ENCODE measurements around the gene LPP. TPM values are rescaled to one million over a fixed set of nuclear protein-coding genes. Genes with fewer than 3 reads are reported as not detected.
A peak's percentile ranks its signal among the peaks of the same experiment; 100 is the strongest.

Gene LPP
- total and polyA plus RNA-seq, 4 donors, result 7.2 to 50.3 (median 26.4) TPM

DNA sequence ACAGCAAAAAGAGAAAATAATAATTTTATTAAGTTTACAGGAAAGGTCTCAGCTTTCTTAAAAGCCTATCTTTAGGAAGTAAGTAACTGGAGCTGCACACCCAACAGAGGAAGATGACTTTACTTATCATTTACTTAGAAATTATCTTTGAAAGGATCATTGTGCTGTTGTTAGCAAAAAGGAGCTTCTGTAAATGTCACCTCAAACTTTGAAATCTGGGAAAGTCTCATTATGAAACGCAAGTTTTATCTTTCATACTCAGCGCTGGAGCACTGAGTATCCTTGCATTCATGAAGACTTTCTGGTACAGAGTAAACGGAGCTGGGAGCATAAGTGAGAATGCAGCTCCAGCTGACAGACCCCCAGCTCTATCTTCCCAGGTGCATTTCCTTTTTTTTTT lies 526.6 kb downstream of the LPP start:
- Histone ChIP-seq H3K4me1 (ENCODE audit: control insufficient read depth, insufficient read depth, low read length) (no peaks in the 10 kb centered on the region), H3K4me3 (ENCODE audit: low read depth, low read length) (no peak overlapping the region), H3K27ac (ENCODE audit: low read depth, low read length) (no peak overlapping the region), H3K27me3 (ENCODE audit: control insufficient read depth, insufficient read depth, low read length) (no peaks in the 10 kb centered on the region), H3K36me3 (ENCODE audit: control insufficient read depth, insufficient read depth, low read length) (no peaks in the 10 kb centered on the region), H3K9me3 (ENCODE audit: control insufficient read depth, insufficient read depth, low read length) (no peaks in the 10 kb centered on the region)
- WGBS (ENCODE audit: insufficient coverage), result 80% methylated on average over 2 of the region's 3 CpGs
- no peak for DNase-seq (ENCODE audit: low read depth in 4 of 6, low spot score in 6 of 6)

DNA sequence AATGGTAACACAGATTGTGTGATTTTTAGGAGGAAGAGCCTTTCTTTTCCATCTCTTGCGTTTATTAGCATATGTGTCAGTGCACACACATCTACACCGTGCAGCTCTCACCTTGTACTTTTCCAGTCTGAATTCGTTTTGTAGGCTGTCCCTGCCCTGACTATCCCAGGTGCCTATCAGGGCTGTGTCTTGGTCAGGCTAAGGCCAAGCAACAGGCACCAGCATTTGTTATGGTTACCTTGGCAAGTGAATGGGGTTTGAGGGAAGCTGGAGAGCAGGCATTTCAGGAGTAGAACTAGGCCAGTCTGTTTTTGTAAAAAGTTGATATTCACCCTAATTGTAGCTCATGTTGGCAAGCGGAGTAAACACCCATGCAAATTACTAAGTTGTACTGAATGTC lies 528.4 kb downstream of the LPP start:
- Histone ChIP-seq H3K9me3 (ENCODE audit: control insufficient read depth, insufficient read depth, low read length) (no peaks in the 10 kb centered on the region), H3K36me3 (ENCODE audit: control insufficient read depth, insufficient read depth, low read length) (no peaks in the 10 kb centered on the region), H3K27ac (ENCODE audit: low read depth, low read length) (no peak overlapping the region), H3K27me3 (ENCODE audit: control insufficient read depth, insufficient read depth, low read length) (no peaks in the 10 kb centered on the region), H3K4me3 (ENCODE audit: low read depth, low read length) (no peak overlapping the region), H3K4me1 (ENCODE audit: control insufficient read depth, insufficient read depth, low read length) (no peaks in the 10 kb centered on the region)
- peak in 1 of 6 donors; percentile 16 for DNase-seq (ENCODE audit: low read depth in 4 of 6, low spot score in 6 of 6)
- 86% methylated on average over 2 of the region's 4 CpGs for WGBS (ENCODE audit: insufficient coverage)

DNA sequence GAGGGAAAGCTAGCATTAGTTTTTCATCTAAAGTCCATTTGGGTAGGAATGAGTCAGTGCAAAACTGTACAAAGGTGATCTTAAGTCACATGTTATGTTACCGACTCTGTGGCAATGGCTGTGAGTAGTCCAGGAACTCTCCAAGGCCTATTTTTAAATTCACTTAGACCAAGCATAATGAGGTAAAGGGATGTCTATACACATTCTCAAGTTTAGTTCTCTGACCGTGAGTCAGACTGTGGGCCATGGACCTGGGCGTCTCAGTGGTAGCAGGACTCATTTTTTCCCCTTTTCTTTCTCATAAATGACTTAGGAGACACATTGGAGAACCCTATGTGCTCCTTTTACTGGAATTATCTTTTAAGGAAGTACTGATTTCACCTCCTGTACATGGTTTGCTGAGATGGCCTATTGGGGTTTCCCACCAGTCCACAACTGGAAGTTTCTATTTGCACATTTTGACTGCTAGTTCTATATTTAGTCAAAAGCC lies 529.1 kb downstream of the LPP start:
- WGBS (ENCODE audit: insufficient coverage), result 100% methylated on average over 2 of the region's 3 CpGs
- no peak for DNase-seq (ENCODE audit: low read depth in 4 of 6, low spot score in 6 of 6)
- no peaks in the 10 kb centered on the region for H3K27me3 ChIP-seq (ENCODE audit: control insufficient read depth, insufficient read depth, low read length)
- no peaks in the 10 kb centered on the region for H3K36me3 ChIP-seq (ENCODE audit: control insufficient read depth, insufficient read depth, low read length)
- H3K4me3 ChIP-seq (ENCODE audit: low read depth, low read length), result no peak overlapping the region
- no peak overlapping the region for H3K27ac ChIP-seq (ENCODE audit: low read depth, low read length)
- H3K9me3 ChIP-seq (ENCODE audit: control insufficient read depth, insufficient read depth, low read length), result no peaks in the 10 kb centered on the region
- no peaks in the 10 kb centered on the region for H3K4me1 ChIP-seq (ENCODE audit: control insufficient read depth, insufficient read depth, low read length)

DNA sequence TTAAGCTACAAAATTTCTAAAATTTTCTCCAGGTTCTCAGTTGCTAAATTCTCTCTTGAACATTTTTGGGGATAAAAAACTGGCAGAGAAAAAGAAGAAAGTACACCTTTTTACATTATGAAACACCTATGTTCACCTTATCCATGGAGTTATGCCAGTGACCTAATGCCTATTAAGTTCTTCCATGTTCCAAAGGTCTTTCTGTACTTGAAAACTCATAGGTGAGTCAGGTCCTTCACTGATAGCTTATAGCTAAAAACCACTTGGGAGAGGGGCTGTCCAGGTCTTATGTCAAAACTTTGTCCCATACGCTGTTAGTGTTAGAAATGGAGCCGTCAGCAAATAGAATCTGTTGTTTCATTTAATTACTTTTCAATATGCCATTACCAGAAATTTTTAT lies 530.3 kb downstream of the LPP start:
- H3K9me3 ChIP-seq (ENCODE audit: control insufficient read depth, insufficient read depth, low read length), result no peaks in the 10 kb centered on the region
- DNase-seq (ENCODE audit: low read depth in 4 of 6, low spot score in 6 of 6), result no peak
- no CpG with 5 or more reads among the region's 2 CpGs for WGBS (ENCODE audit: insufficient coverage)
- H3K36me3 ChIP-seq (ENCODE audit: control insufficient read depth, insufficient read depth, low read length), result no peaks in the 10 kb centered on the region
- no peaks in the 10 kb centered on the region for H3K27me3 ChIP-seq (ENCODE audit: control insufficient read depth, insufficient read depth, low read length)
- H3K27ac ChIP-seq (ENCODE audit: low read depth, low read length), result no peak overlapping the region
- no peak overlapping the region for H3K4me3 ChIP-seq (ENCODE audit: low read depth, low read length)
- H3K4me1 ChIP-seq (ENCODE audit: control insufficient read depth, insufficient read depth, low read length), result no peaks in the 10 kb centered on the region

DNA sequence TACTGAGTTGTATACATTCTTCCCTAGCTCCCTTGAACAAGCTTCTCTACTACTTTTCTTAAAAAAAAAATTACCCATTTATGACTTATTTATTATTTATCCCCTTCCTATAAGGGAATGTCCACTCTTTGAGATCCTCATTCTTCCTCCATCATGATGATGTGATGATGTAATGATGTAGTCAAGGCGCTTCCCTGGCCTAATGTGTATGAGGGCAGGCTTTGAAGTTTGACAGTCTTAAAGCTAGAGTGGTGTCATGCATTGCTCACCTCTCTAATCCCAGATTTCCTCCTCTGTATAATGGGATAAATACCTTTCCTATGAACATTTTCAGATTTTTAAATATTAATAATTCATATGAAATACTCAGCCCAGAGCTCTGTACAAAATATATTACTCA lies 531.8 kb downstream of the LPP start:
- Histone ChIP-seq H3K36me3 (ENCODE audit: control insufficient read depth, insufficient read depth, low read length) (no peaks in the 10 kb centered on the region), H3K4me1 (ENCODE audit: control insufficient read depth, insufficient read depth, low read length) (no peaks in the 10 kb centered on the region), H3K9me3 (ENCODE audit: control insufficient read depth, insufficient read depth, low read length) (no peaks in the 10 kb centered on the region), H3K4me3 (ENCODE audit: low read depth, low read length) (no peak overlapping the region), H3K27ac (ENCODE audit: low read depth, low read length) (no peak overlapping the region), H3K27me3 (ENCODE audit: control insufficient read depth, insufficient read depth, low read length) (no peaks in the 10 kb centered on the region)
- DNase-seq (ENCODE audit: low read depth in 4 of 6, low spot score in 6 of 6), result no peak
- WGBS (ENCODE audit: insufficient coverage), result no CpG with 5 or more reads among the region's 1 CpG

DNA sequence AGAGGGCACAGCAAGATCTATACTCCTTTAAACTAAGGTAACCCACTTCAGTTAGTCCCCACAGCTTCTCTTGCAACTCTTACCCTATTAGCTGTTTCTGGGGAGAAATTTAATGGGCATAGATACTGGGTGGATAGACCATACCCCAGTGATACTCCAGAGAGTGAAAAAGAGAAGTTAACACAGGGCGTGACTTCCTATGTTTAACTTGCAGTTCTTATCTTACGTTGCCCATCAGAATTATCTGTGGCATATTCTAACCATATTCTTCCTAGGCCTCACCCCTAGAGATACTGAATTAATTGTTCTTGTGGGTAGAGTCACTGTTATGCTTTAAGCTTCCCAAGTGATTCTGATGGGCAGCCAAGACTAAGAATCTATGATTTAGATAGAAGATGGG lies 532.4 kb downstream of the LPP start:
- no peak overlapping the region for H3K27ac ChIP-seq (ENCODE audit: low read depth, low read length)
- no CpG with 5 or more reads among the region's 2 CpGs for WGBS (ENCODE audit: insufficient coverage)
- no peak overlapping the region for H3K4me3 ChIP-seq (ENCODE audit: low read depth, low read length)
- no peak for DNase-seq (ENCODE audit: low read depth in 4 of 6, low spot score in 6 of 6)
- H3K27me3 ChIP-seq (ENCODE audit: control insufficient read depth, insufficient read depth, low read length), result no peaks in the 10 kb centered on the region
- no peaks in the 10 kb centered on the region for H3K4me1 ChIP-seq (ENCODE audit: control insufficient read depth, insufficient read depth, low read length)
- H3K9me3 ChIP-seq (ENCODE audit: control insufficient read depth, insufficient read depth, low read length), result no peaks in the 10 kb centered on the region
- no peaks in the 10 kb centered on the region for H3K36me3 ChIP-seq (ENCODE audit: control insufficient read depth, insufficient read depth, low read length)

DNA sequence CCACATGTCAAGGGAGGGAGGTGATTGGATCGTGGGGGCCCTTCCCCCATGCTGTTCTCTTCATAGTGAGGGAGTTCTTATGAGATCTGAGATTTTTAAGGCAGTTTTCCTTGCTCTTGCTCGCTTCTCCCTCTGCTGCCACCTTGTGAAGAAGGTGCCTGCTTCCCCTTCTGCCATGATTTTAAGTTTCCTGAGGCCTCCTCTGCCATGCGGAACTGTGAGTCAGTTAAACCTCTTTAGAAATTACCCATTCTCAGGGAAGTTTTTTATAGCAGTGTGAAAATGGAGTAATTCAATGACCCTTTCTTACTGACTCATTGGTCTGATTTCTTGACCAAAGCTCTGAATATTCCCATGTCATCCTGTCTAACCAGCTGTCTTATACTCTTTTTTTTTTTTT lies 533.4 kb downstream of the LPP start:
- Histone ChIP-seq H3K27ac (ENCODE audit: low read depth, low read length) (no peak overlapping the region), H3K36me3 (ENCODE audit: control insufficient read depth, insufficient read depth, low read length) (no peaks in the 10 kb centered on the region), H3K4me1 (ENCODE audit: control insufficient read depth, insufficient read depth, low read length) (no peaks in the 10 kb centered on the region), H3K4me3 (ENCODE audit: low read depth, low read length) (no peak overlapping the region), H3K9me3 (ENCODE audit: control insufficient read depth, insufficient read depth, low read length) (no peaks in the 10 kb centered on the region), H3K27me3 (ENCODE audit: control insufficient read depth, insufficient read depth, low read length) (no peaks in the 10 kb centered on the region)
- WGBS (ENCODE audit: insufficient coverage), result no CpG with 5 or more reads among the region's 3 CpGs
- DNase-seq (ENCODE audit: low read depth in 4 of 6, low spot score in 6 of 6), result no peak

DNA sequence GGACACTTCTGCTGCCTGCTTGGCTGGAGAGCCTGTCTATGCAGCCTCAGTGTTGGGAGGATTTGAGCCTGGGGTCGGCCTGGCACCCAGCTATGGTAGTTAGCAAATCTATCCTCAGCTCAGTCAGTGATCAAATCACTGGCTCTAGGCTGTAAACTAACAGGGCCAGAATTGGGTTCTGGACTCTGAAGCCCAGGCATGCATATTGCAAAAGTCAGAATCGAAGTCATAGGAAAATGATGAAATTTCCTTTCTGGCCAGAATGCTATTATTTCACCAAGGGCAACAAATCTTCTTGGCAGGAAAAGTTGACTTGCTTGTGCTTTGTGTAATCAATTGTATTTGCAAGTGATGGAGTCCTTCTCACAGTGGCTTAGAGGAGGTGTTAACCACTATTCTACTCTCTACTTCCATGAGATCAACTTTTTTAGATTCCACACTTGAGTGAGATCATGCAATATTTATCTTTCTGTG lies 535.2 kb downstream of the LPP start:
- Histone ChIP-seq H3K36me3 (ENCODE audit: control insufficient read depth, insufficient read depth, low read length) (no peaks in the 10 kb centered on the region), H3K4me1 (ENCODE audit: control insufficient read depth, insufficient read depth, low read length) (no peaks in the 10 kb centered on the region)
- no peak for DNase-seq (ENCODE audit: low read depth in 4 of 6, low spot score in 6 of 6)

DNA sequence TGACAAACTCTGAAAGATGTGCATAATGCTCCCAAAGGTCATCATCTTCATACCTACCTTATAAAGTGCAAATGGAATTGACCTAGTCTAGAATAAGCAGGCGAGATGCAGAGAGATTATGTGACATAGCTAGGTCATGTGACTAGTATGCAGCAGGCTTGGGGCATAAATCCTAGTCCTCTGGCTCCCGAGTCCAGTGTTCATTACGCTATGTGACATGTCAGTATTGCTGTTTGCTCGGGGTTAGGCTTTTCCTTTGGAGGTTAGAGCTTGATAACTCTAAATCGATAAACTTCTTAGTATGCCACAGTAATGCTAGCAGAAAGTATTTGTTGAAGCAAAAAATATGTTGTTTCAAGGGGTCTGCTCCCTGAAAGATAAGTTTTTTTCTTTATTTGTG lies 536.1 kb downstream of the LPP start:
- Histone ChIP-seq H3K9me3 (ENCODE audit: control insufficient read depth, insufficient read depth, low read length) (no peaks in the 10 kb centered on the region), H3K4me1 (ENCODE audit: control insufficient read depth, insufficient read depth, low read length) (no peaks in the 10 kb centered on the region), H3K36me3 (ENCODE audit: control insufficient read depth, insufficient read depth, low read length) (no peaks in the 10 kb centered on the region), H3K4me3 (ENCODE audit: low read depth, low read length) (no peak overlapping the region), H3K27ac (ENCODE audit: low read depth, low read length) (no peak overlapping the region), H3K27me3 (ENCODE audit: control insufficient read depth, insufficient read depth, low read length) (no peaks in the 10 kb centered on the region)
- no peak for DNase-seq (ENCODE audit: low read depth in 4 of 6, low spot score in 6 of 6)
- WGBS (ENCODE audit: insufficient coverage), result 86% methylated on average over 2 of the region's 5 CpGs

More for the DNA sequence above, 535.2 kb downstream of the LPP start:
- H3K27ac ChIP-seq (ENCODE audit: low read depth, low read length), result no peak overlapping the region
- H3K4me3 ChIP-seq (ENCODE audit: low read depth, low read length), result no peak overlapping the region
- H3K9me3 ChIP-seq (ENCODE audit: control insufficient read depth, insufficient read depth, low read length), result no peaks in the 10 kb centered on the region
- H3K27me3 ChIP-seq (ENCODE audit: control insufficient read depth, insufficient read depth, low read length), result no peaks in the 10 kb centered on the region
- 77% methylated on average over 1 of the region's 2 CpGs for WGBS (ENCODE audit: insufficient coverage)

DNA sequence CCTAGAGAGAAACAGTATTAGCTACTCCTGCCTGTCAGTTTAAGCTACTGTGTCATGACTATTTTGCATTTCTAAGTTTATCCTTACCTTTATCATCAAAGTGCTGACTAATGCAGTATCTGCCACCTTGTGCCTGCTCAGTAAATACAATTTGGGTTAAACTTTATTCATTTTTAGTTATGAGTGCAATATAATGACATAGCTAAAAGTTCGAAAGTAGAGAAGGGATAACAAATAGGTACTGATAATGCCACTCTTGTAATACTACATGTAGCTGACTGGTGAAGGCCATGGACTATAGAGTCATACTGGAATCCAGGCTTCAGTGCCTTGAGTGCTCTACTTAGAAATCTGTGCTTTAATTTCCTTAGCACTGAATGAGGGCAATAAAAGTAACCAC lies 537.0 kb downstream of the LPP start:
- WGBS (ENCODE audit: insufficient coverage), result no CpG with 5 or more reads among the region's 1 CpG

More for the DNA sequence above, 537.0 kb downstream of the LPP start:
- no peak for DNase-seq (ENCODE audit: low read depth in 4 of 6, low spot score in 6 of 6)
- Histone ChIP-seq H3K4me1 (ENCODE audit: control insufficient read depth, insufficient read depth, low read length) (no peaks in the 10 kb centered on the region), H3K9me3 (ENCODE audit: control insufficient read depth, insufficient read depth, low read length) (no peaks in the 10 kb centered on the region), H3K27ac (ENCODE audit: low read depth, low read length) (no peak overlapping the region), H3K4me3 (ENCODE audit: low read depth, low read length) (no peak overlapping the region), H3K27me3 (ENCODE audit: control insufficient read depth, insufficient read depth, low read length) (no peaks in the 10 kb centered on the region), H3K36me3 (ENCODE audit: control insufficient read depth, insufficient read depth, low read length) (no peaks in the 10 kb centered on the region)
